Sigmoid colon (tissue), 4 donors: Measurements from ENCODE around the gene CCDC187.

ENCODE experiments used
- CTCF ChIP-seq, 4 experiments: fragments of 450-650 bp in 3 of 4; fragments of 200-600 bp in 1 of 4; IDR thresholded peaks; one replicate each; pipeline ENCODE4 v1.5.1; 2016 to 2019; ENCODE audit warnings: antibody characterized with exemption in 4 of 4, mild to moderate bottlenecking in 3 of 4, moderate library complexity in 2 of 4
- POLR2A ChIP-seq, 2 donors: fragments of 450-650 bp; IDR thresholded peaks; one replicate each; pipeline ENCODE4 v1.6.1; 2016; ENCODE audit warnings: antibody characterized with exemption in 2 of 2, mild to moderate bottlenecking in 2 of 2, moderate library complexity in 2 of 2
- POLR2AphosphoS5 ChIP-seq, 4 donors: sonication (generic); formaldehyde crosslinking; IDR thresholded peaks; one replicate each; pipeline ENCODE4 v1.6.1; 2017; ENCODE audit warnings: antibody characterized with exemption in 4 of 4

GRCh38 chr9:136209232-136209631, 94.7 kb downstream of the CCDC187 start:
- no peak for TF ChIP-seq CTCF (IDR thresholded peaks at IDR 0.05)
- TF ChIP-seq POLR2AphosphoS5 (IDR thresholded peaks at IDR 0.05) = no peak
- no peak for TF ChIP-seq POLR2A (IDR thresholded peaks at IDR 0.05)
